ENCODE results near the gene TGFB2.

DNA sequence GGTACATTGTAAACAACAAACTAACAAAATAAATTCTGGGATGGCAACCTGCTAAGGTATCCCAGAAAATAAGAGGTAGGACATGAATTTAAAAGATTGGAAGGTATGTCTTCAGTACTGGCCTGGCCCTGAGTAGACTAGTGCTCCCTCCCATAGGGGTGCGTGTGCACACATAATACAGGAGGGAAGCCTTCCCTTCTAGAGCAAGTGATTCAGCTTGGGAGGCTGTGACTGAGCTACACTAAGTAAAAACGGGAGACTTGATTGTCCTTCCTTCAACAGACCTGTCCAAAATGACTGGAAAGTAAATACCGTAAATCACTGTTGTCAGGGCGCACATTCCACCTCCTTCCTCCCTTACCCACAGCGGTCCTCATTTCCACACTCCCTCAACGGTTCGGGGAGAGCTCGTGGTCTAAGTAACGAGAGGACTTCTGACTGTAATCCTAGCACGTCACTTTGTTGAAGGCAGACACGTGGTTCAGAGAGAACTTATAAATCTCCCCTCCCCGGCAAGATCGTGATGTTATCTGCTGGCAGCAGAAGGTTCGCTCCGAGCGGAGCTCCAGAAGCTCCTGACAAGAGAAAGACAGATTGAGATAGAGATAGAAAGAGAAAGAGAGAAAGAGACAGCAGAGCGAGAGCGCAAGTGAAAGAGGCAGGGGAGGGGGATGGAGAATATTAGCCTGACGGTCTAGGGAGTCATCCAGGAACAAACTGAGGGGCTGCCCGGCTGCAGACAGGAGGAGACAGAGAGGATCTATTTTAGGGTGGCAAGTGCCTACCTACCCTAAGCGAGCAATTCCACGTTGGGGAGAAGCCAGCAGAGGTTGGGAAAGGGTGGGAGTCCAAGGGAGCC is at the start of gene TGFB2:
- TF ChIP-seq, protein P1, sequence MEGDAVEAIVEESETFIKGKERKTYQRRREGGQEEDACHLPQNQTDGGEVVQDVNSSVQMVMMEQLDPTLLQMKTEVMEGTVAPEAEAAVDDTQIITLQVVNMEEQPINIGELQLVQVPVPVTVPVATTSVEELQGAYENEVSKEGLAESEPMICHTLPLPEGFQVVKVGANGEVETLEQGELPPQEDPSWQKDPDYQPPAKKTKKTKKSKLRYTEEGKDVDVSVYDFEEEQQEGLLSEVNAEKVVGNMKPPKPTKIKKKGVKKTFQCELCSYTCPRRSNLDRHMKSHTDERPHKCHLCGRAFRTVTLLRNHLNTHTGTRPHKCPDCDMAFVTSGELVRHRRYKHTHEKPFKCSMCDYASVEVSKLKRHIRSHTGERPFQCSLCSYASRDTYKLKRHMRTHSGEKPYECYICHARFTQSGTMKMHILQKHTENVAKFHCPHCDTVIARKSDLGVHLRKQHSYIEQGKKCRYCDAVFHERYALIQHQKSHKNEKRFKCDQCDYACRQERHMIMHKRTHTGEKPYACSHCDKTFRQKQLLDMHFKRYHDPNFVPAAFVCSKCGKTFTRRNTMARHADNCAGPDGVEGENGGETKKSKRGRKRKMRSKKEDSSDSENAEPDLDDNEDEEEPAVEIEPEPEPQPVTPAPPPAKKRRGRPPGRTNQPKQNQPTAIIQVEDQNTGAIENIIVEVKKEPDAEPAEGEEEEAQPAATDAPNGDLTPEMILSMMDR (IDR thresholded peaks at IDR 0.05), result no peak
- TF ChIP-seq EZH2 (IDR thresholded peaks at IDR 0.05; ENCODE audit: borderline replicate concordance, insufficient read depth, low read depth, low read length, poor library complexity, severe bottlenecking), result no peak
